GM23338 (cell line): ENCODE results near the gene CLNK. TPM values are rescaled to one million over a fixed set of nuclear protein-coding genes. Genes with fewer than 3 reads are reported as not detected.

Experiments
- ATAC-seq: fragments of 200-7000 bp; cut with Tn5 transposase; 3 replicates; pipeline ENCODE4 v1.9.1; 2020
- DNase-seq: peaks from one replicate; pipeline ENCODE4 v3.0.0-alpha.2; 2015; ENCODE audit warnings: low spot score
- H2AFZ ChIP-seq: fragments of 200-600 bp; sonication (generic); 2 replicates; pipeline ENCODE4 v1.8.0; 2016; ENCODE audit warnings: antibody characterized with exemption, mild to moderate bottlenecking, moderate library complexity
- H3F3A ChIP-seq: fragments of 200-600 bp; sonication (generic); replicated peaks from 2 replicates; pipeline ENCODE4 v1.8.0; 2017; ENCODE audit warnings: antibody characterized with exemption, mixed run types, low read depth
- H3K27ac ChIP-seq: fragments of 200-600 bp; sonication (generic); 2 replicates; pipeline ENCODE4 v1.6.1; 2016; ENCODE audit warnings: low read depth
- H3K27me3 ChIP-seq: fragments of 200-600 bp; sonication (generic); 2 replicates; pipeline ENCODE4 v1.8.0; 2016; ENCODE audit warnings: mild to moderate bottlenecking, mixed run types, moderate library complexity; ENCODE audit not compliant: insufficient read depth
- H3K36me3 ChIP-seq: fragments of 200-600 bp; sonication (generic); 2 replicates; pipeline ENCODE4 v1.8.0; 2016; ENCODE audit warnings: mild to moderate bottlenecking; ENCODE audit not compliant: insufficient read depth
- H3K4me1 ChIP-seq: fragments of 200-600 bp; sonication (generic); 2 replicates; pipeline ENCODE4 v1.8.0; 2016; ENCODE audit warnings: mild to moderate bottlenecking, moderate library complexity; ENCODE audit not compliant: insufficient read depth
- H3K4me2 ChIP-seq: fragments of 200-600 bp; sonication (generic); 2 replicates; pipeline ENCODE4 v1.7.1; 2017; ENCODE audit warnings: mixed run types
- H3K4me3 ChIP-seq: fragments of 200-600 bp; sonication (generic); 2 replicates; pipeline ENCODE4 v1.6.1; 2016; ENCODE audit warnings: mixed run types
- H3K79me2 ChIP-seq: fragments of 200-600 bp; sonication (generic); replicated peaks from 2 replicates; pipeline ENCODE4 v1.8.0; 2017; ENCODE audit warnings: mild to moderate bottlenecking; ENCODE audit not compliant: insufficient read depth
- H3K9me2 ChIP-seq: fragments of 200-600 bp; sonication (generic); 2 replicates; pipeline ENCODE4 v1.8.0; 2017; ENCODE audit not compliant: insufficient read depth
- H4K20me1 ChIP-seq: fragments of 200-600 bp; sonication (generic); replicated peaks from 2 replicates; pipeline ENCODE4 v1.8.0; 2017; ENCODE audit warnings: mild to moderate bottlenecking; ENCODE audit not compliant: insufficient read depth
- H3K27ac Mint-ChIP-seq: 2 replicates; pipeline ENCODE4 v1.8.0; 2020; ENCODE audit warnings: inconsistent platforms, mild to moderate bottlenecking, moderate library complexity, mixed read lengths
- H3K27me3 Mint-ChIP-seq: 3 replicates; pipeline ENCODE4 v1.8.0; 2022; ENCODE audit warnings: low read depth, mild to moderate bottlenecking, moderate library complexity, mixed read lengths, inconsistent platforms; ENCODE audit not compliant: insufficient read depth, poor library complexity
- H3K36me3 Mint-ChIP-seq: 3 replicates; pipeline ENCODE4 v1.8.0; 2021; ENCODE audit warnings: low read depth, mild to moderate bottlenecking, inconsistent platforms, moderate library complexity, mixed read lengths
- H3K4me1 Mint-ChIP-seq: 3 replicates; pipeline ENCODE4 v1.8.0; 2020; ENCODE audit warnings: mild to moderate bottlenecking, inconsistent platforms, mixed read lengths
- H3K4me3 Mint-ChIP-seq: 3 replicates; pipeline ENCODE4 v1.8.0; 2021; ENCODE audit warnings: moderate library complexity, mild to moderate bottlenecking, inconsistent platforms, mixed read lengths
- H3K9me3 Mint-ChIP-seq: 3 replicates; pipeline ENCODE4 v1.8.0; 2020; ENCODE audit warnings: moderate library complexity, mild to moderate bottlenecking, inconsistent platforms, mixed read lengths
- CREB1 ChIP-seq: fragments of 250-450 bp; sonication (Bioruptor Pico); IDR thresholded peaks from 2 replicates; pipeline ENCODE4 v1.5.0; 2020; ENCODE audit warnings: low read depth, mild to moderate bottlenecking, moderate library complexity
- EZH2 ChIP-seq: fragments of 200-600 bp; sonication (generic); IDR thresholded peaks from one replicate; pipeline ENCODE4 v1.8.0; 2017; ENCODE audit warnings: antibody characterized with exemption, mild to moderate bottlenecking, low read depth; ENCODE audit not compliant: unreplicated experiment
- EZH2phosphoT487 ChIP-seq: fragments of 200-600 bp; sonication (generic); IDR thresholded peaks from one replicate; pipeline ENCODE4 v1.8.1; 2018; ENCODE audit warnings: antibody characterized with exemption; ENCODE audit not compliant: unreplicated experiment
- JUNB ChIP-seq: IDR thresholded peaks from one replicate; pipeline ENCODE4 v1.6.1; 2016; ENCODE audit warnings: antibody characterized with exemption; ENCODE audit not compliant: unreplicated experiment
- NANOG ChIP-seq: IDR thresholded peaks from 2 replicates; pipeline ENCODE4 v1.6.1; 2016; ENCODE audit warnings: antibody characterized with exemption, borderline replicate concordance
- POLR2AphosphoS5 ChIP-seq: IDR thresholded peaks from 2 replicates; pipeline ENCODE4 v1.6.1; 2016; ENCODE audit warnings: antibody characterized with exemption, low read depth
- STAT1 ChIP-seq: IDR thresholded peaks from one replicate; pipeline ENCODE4 v1.6.1; 2016; ENCODE audit warnings: antibody characterized with exemption; ENCODE audit not compliant: unreplicated experiment
- ZNF114 ChIP-seq: fragments of 250-450 bp; sonication (Bioruptor Pico); IDR thresholded peaks from 2 replicates; pipeline ENCODE4 v1.5.0; 2020; ENCODE audit warnings: mild to moderate bottlenecking, moderate library complexity
- ZNF331 ChIP-seq: fragments of 250-450 bp; sonication (Bioruptor Pico); IDR thresholded peaks from 2 replicates; pipeline ENCODE4 v1.5.0; 2020; ENCODE audit warnings: low read depth, mild to moderate bottlenecking, moderate library complexity
- polyA plus RNA-seq: library from polyadenylated mRNA; unstranded; fragments of >200 nt; fragmentation: Nextera tagmentation; extraction: Ambion mirVana; gene quantifications from 2 replicates; pipeline ENCODE4 v1.2.1, GENCODE V29; 2016
- total RNA-seq: library from RNA; depleted of rRNA; stranded (reverse); fragments of >200 nt; shearing (Covaris generic); gene quantifications from 2 replicates; pipeline ENCODE4 v1.2.3, GENCODE V29; 2014
- TF ChIP-seq, protein P1 (sequence below): IDR thresholded peaks from one replicate; pipeline ENCODE4 v1.6.1; 2018; ENCODE audit warnings: antibody characterized with exemption; ENCODE audit not compliant: unreplicated experiment
- TF ChIP-seq, protein P2 (sequence below): fragments of 250-450 bp; sonication (Bioruptor Pico); IDR thresholded peaks from 2 replicates; pipeline ENCODE4 v1.5.0; 2020; ENCODE audit warnings: mild to moderate bottlenecking, moderate library complexity
- TF ChIP-seq, protein P3 (sequence below), 2 experiments: fragments of 200-600 bp in 1 of 2; sonication (generic) in 1 of 2; conservative IDR thresholded peaks; 2 replicates each; pipeline versions ENCODE4 v1.5.1 to v1.6.1; 2016 to 2017; ENCODE audit warnings: antibody characterized with exemption in 2 of 2, low read depth in 2 of 2, mild to moderate bottlenecking in 2 of 2, moderate library complexity in 1 of 2
- TF ChIP-seq, protein P4 (sequence below): IDR thresholded peaks from 2 replicates; pipeline ENCODE4 v1.6.1; 2016; ENCODE audit warnings: antibody characterized with exemption

CLNK gene
- total and polyA plus RNA-seq, 2 experiments from 2014 or later, result not detected

DNA sequence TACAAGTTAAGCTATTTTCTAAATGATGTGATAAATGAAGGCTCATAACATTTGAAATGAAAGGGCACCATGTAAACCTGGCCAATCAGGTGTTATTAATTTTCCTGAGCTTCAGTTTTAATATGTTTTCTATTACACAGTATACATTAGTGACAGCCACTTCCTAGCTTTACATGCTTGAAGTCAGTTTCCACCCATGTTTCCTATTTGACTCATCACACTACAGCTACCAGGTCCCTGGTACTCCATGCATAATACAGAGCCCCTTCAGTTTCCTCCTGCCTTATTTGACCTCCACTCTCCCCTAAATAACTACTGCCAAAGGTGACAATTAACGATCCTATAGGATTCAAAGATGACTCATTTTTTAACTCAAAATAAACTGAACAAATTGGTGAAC, 245.6 kb downstream of the CLNK start:
- Histone ChIP-seq H3K4me3 (no peak overlapping the region), H4K20me1 (no peaks in the 10 kb centered on the region), H3K9me2 (no peaks in the 10 kb centered on the region), H3K79me2 (no peaks in the 10 kb centered on the region), H3K27ac (no peak overlapping the region), H2AFZ (no peak overlapping the region), H3K4me2 (no peak overlapping the region), H3K27me3 (no peaks in the 10 kb centered on the region), H3F3A (no peaks in the 10 kb centered on the region), H3K36me3 (no peaks in the 10 kb centered on the region), H3K4me1 (peaks cover 10% of the 10 kb centered on the region; the same call in 1 of the 2 replicates)
- H3K4me1 Mint-ChIP-seq, result peaks cover 14% of the 10 kb centered on the region
- H3K36me3 Mint-ChIP-seq, result peaks cover 9% of the 10 kb centered on the region; the same call in 2 of the 3 replicates
- no peak overlapping the region for H3K4me3 Mint-ChIP-seq
- DNase-seq (no peak), ATAC-seq (no peak)
- H3K9me3 Mint-ChIP-seq, result no peaks in the 10 kb centered on the region
- H3K27ac Mint-ChIP-seq, result no peak overlapping the region
- no peak for TF ChIP-seq ZNF114 (CRISPR knock-in tag)
- TF ChIP-seq, protein P1, sequence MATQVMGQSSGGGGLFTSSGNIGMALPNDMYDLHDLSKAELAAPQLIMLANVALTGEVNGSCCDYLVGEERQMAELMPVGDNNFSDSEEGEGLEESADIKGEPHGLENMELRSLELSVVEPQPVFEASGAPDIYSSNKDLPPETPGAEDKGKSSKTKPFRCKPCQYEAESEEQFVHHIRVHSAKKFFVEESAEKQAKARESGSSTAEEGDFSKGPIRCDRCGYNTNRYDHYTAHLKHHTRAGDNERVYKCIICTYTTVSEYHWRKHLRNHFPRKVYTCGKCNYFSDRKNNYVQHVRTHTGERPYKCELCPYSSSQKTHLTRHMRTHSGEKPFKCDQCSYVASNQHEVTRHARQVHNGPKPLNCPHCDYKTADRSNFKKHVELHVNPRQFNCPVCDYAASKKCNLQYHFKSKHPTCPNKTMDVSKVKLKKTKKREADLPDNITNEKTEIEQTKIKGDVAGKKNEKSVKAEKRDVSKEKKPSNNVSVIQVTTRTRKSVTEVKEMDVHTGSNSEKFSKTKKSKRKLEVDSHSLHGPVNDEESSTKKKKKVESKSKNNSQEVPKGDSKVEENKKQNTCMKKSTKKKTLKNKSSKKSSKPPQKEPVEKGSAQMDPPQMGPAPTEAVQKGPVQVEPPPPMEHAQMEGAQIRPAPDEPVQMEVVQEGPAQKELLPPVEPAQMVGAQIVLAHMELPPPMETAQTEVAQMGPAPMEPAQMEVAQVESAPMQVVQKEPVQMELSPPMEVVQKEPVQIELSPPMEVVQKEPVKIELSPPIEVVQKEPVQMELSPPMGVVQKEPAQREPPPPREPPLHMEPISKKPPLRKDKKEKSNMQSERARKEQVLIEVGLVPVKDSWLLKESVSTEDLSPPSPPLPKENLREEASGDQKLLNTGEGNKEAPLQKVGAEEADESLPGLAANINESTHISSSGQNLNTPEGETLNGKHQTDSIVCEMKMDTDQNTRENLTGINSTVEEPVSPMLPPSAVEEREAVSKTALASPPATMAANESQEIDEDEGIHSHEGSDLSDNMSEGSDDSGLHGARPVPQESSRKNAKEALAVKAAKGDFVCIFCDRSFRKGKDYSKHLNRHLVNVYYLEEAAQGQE, result no peak
- no peak for TF ChIP-seq NANOG
- no peak for TF ChIP-seq POLR2AphosphoS5
- TF ChIP-seq, protein P2, sequence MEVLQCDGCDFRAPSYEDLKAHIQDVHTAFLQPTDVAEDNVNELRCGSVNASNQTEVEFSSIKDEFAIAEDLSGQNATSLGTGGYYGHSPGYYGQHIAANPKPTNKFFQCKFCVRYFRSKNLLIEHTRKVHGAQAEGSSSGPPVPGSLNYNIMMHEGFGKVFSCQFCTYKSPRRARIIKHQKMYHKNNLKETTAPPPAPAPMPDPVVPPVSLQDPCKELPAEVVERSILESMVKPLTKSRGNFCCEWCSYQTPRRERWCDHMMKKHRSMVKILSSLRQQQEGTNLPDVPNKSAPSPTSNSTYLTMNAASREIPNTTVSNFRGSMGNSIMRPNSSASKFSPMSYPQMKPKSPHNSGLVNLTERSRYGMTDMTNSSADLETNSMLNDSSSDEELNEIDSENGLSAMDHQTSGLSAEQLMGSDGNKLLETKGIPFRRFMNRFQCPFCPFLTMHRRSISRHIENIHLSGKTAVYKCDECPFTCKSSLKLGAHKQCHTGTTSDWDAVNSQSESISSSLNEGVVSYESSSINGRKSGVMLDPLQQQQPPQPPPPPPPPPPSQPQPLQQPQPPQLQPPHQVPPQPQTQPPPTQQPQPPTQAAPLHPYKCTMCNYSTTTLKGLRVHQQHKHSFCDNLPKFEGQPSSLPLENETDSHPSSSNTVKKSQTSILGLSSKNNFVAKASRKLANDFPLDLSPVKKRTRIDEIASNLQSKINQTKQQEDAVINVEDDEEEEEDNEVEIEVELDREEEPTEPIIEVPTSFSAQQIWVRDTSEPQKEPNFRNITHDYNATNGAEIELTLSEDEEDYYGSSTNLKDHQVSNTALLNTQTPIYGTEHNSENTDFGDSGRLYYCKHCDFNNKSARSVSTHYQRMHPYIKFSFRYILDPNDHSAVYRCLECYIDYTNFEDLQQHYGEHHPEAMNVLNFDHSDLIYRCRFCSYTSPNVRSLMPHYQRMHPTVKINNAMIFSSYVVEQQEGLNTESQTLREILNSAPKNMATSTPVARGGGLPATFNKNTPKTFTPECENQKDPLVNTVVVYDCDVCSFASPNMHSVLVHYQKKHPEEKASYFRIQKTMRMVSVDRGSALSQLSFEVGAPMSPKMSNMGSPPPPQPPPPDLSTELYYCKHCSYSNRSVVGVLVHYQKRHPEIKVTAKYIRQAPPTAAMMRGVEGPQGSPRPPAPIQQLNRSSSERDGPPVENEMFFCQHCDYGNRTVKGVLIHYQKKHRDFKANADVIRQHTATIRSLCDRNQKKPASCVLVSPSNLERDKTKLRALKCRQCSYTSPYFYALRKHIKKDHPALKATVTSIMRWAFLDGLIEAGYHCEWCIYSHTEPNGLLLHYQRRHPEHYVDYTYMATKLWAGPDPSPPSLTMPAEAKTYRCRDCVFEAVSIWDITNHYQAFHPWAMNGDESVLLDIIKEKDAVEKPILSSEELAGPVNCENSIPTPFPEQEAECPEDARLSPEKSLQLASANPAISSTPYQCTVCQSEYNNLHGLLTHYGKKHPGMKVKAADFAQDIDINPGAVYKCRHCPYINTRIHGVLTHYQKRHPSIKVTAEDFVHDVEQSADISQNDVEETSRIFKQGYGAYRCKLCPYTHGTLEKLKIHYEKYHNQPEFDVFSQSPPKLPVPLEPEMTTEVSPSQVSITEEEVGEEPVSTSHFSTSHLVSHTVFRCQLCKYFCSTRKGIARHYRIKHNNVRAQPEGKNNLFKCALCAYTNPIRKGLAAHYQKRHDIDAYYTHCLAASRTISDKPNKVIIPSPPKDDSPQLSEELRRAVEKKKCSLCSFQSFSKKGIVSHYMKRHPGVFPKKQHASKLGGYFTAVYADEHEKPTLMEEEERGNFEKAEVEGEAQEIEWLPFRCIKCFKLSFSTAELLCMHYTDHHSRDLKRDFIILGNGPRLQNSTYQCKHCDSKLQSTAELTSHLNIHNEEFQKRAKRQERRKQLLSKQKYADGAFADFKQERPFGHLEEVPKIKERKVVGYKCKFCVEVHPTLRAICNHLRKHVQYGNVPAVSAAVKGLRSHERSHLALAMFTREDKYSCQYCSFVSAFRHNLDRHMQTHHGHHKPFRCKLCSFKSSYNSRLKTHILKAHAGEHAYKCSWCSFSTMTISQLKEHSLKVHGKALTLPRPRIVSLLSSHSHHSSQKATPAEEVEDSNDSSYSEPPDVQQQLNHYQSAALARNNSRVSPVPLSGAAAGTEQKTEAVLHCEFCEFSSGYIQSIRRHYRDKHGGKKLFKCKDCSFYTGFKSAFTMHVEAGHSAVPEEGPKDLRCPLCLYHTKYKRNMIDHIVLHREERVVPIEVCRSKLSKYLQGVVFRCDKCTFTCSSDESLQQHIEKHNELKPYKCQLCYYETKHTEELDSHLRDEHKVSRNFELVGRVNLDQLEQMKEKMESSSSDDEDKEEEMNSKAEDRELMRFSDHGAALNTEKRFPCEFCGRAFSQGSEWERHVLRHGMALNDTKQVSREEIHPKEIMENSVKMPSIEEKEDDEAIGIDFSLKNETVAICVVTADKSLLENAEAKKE (CRISPR knock-in tag), result no peak
- no peak for TF ChIP-seq ZNF331
- TF ChIP-seq, protein P3, sequence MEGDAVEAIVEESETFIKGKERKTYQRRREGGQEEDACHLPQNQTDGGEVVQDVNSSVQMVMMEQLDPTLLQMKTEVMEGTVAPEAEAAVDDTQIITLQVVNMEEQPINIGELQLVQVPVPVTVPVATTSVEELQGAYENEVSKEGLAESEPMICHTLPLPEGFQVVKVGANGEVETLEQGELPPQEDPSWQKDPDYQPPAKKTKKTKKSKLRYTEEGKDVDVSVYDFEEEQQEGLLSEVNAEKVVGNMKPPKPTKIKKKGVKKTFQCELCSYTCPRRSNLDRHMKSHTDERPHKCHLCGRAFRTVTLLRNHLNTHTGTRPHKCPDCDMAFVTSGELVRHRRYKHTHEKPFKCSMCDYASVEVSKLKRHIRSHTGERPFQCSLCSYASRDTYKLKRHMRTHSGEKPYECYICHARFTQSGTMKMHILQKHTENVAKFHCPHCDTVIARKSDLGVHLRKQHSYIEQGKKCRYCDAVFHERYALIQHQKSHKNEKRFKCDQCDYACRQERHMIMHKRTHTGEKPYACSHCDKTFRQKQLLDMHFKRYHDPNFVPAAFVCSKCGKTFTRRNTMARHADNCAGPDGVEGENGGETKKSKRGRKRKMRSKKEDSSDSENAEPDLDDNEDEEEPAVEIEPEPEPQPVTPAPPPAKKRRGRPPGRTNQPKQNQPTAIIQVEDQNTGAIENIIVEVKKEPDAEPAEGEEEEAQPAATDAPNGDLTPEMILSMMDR (conservative IDR thresholded peaks at IDR 0.05; ENCODE audit: low read depth in 2 of 2), result no peak
- no peak for TF ChIP-seq EZH2
- no peak for TF ChIP-seq JUNB
- TF ChIP-seq EZH2phosphoT487, result no peak
- no peak for TF ChIP-seq STAT1
- no peak for TF ChIP-seq CREB1 (CRISPR knock-in tag)
- TF ChIP-seq, protein P4, sequence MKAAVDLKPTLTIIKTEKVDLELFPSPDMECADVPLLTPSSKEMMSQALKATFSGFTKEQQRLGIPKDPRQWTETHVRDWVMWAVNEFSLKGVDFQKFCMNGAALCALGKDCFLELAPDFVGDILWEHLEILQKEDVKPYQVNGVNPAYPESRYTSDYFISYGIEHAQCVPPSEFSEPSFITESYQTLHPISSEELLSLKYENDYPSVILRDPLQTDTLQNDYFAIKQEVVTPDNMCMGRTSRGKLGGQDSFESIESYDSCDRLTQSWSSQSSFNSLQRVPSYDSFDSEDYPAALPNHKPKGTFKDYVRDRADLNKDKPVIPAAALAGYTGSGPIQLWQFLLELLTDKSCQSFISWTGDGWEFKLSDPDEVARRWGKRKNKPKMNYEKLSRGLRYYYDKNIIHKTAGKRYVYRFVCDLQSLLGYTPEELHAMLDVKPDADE, result no peak
- peaks cover 2% of the 10 kb centered on the region for H3K27me3 Mint-ChIP-seq
